Measurements from ENCODE around the gene FN1. TPM values are rescaled to one million over a fixed set of nuclear protein-coding genes. Genes with fewer than 3 reads are reported as not detected.

Gene FN1
- total and polyA plus RNA-seq, 2 experiments from 2014 or later = 240 to 241 TPM

- DNase-seq (ENCODE audit: low read depth in 1 of 2, low spot score in 1 of 2) = no peak
- no peak for TF ChIP-seq CTCF (IDR thresholded peaks at IDR 0.05; ENCODE audit: low read depth, low read length)
- no peak overlapping the region for H3K27ac ChIP-seq
- H3K27me3 ChIP-seq = no peaks in the 10 kb centered on the region
- no peaks in the 10 kb centered on the region for H3K9me3 ChIP-seq (ENCODE audit: low read depth)
- no peaks in the 10 kb centered on the region for H3K4me1 ChIP-seq (ENCODE audit: low read depth)
- no peak overlapping the region for H3K4me3 ChIP-seq
- H3K36me3 ChIP-seq = peaks cover 47% of the 10 kb centered on the region
Observed at GRCh38 chr2:215382011-215382410, 53.9 kb downstream of the FN1 start.

- Histone ChIP-seq H3K27ac (no peak overlapping the region), H3K27me3 (no peaks in the 10 kb centered on the region), H3K36me3 (peaks cover 55% of the 10 kb centered on the region), H3K9me3 (ENCODE audit: low read depth) (no peaks in the 10 kb centered on the region), H3K4me1 (ENCODE audit: low read depth) (no peaks in the 10 kb centered on the region), H3K4me3 (no peak overlapping the region)
- no peak for TF ChIP-seq CTCF (IDR thresholded peaks at IDR 0.05; ENCODE audit: low read depth, low read length)
- DNase-seq (ENCODE audit: low read depth in 1 of 2, low spot score in 1 of 2) = no peak
Observed at GRCh38 chr2:215380699-215381098, 55.2 kb downstream of the FN1 start.

GRCh38 chr2:215379948-215380347, 55.9 kb downstream of the FN1 start:
- Histone ChIP-seq H3K27ac (no peak overlapping the region), H3K4me3 (no peak overlapping the region), H3K4me1 (ENCODE audit: low read depth) (no peaks in the 10 kb centered on the region), H3K27me3 (no peaks in the 10 kb centered on the region), H3K36me3 (peaks cover 60% of the 10 kb centered on the region), H3K9me3 (ENCODE audit: low read depth) (no peaks in the 10 kb centered on the region)
- DNase-seq (ENCODE audit: low read depth in 1 of 2, low spot score in 1 of 2) = no peak
- no peak for TF ChIP-seq CTCF (IDR thresholded peaks at IDR 0.05; ENCODE audit: low read depth, low read length)

- H3K27ac ChIP-seq = no peak overlapping the region
- no peaks in the 10 kb centered on the region for H3K4me1 ChIP-seq (ENCODE audit: low read depth)
- no peak for TF ChIP-seq CTCF (IDR thresholded peaks at IDR 0.05; ENCODE audit: low read depth, low read length)
- peaks cover 67% of the 10 kb centered on the region for H3K36me3 ChIP-seq
- H3K4me3 ChIP-seq = no peak overlapping the region
- H3K27me3 ChIP-seq = no peaks in the 10 kb centered on the region
- H3K9me3 ChIP-seq (ENCODE audit: low read depth) = no peaks in the 10 kb centered on the region
- DNase-seq (ENCODE audit: low read depth in 1 of 2, low spot score in 1 of 2) = no peak
Observed at GRCh38 chr2:215379039-215379438, 56.8 kb downstream of the FN1 start.

GRCh38 chr2:215378045-215378444, 57.8 kb downstream of the FN1 start:
- H3K4me1 ChIP-seq (ENCODE audit: low read depth) = no peaks in the 10 kb centered on the region
- TF ChIP-seq CTCF (IDR thresholded peaks at IDR 0.05; ENCODE audit: low read depth, low read length) = no peak
- no peak overlapping the region for H3K27ac ChIP-seq
- H3K4me3 ChIP-seq = no peak overlapping the region
- no peaks in the 10 kb centered on the region for H3K27me3 ChIP-seq
- DNase-seq (ENCODE audit: low read depth in 1 of 2, low spot score in 1 of 2) = no peak
- no peaks in the 10 kb centered on the region for H3K9me3 ChIP-seq (ENCODE audit: low read depth)
- H3K36me3 ChIP-seq = peaks cover 66% of the 10 kb centered on the region

GRCh38 chr2:215377283-215377682, 58.6 kb downstream of the FN1 start:
- no peaks in the 10 kb centered on the region for H3K4me1 ChIP-seq (ENCODE audit: low read depth)
- H3K4me3 ChIP-seq = no peak overlapping the region
- no peak overlapping the region for H3K27ac ChIP-seq
- DNase-seq (ENCODE audit: low read depth in 1 of 2, low spot score in 1 of 2) = peak in 1 of 2 donors; percentile 75
- no peak for TF ChIP-seq CTCF (IDR thresholded peaks at IDR 0.05; ENCODE audit: low read depth, low read length)
- H3K36me3 ChIP-seq = peaks cover 69% of the 10 kb centered on the region
- no peaks in the 10 kb centered on the region for H3K27me3 ChIP-seq
- H3K9me3 ChIP-seq (ENCODE audit: low read depth) = no peaks in the 10 kb centered on the region
